ENCODE data around the gene MOV10L1.
"Not testable (repeated sequence)": the region's sequence is repeated elsewhere in the genome, so short reads cannot be mapped to it uniquely, and the experiment has no call there.

MOV10L1 gene

GRCh38 chr22:50081426-50082196, 8.2 kb upstream of the MOV10L1 start:
- no peak for DNase-seq

- no peak for DNase-seq
Observed at GRCh38 chr22:50082197-50082715, 7.5 kb upstream of the MOV10L1 start.

GRCh38 chr22:50082961-50083461, 6.8 kb upstream of the MOV10L1 start:
- no peak for DNase-seq

- DNase-seq: no peak
Observed at GRCh38 chr22:50083462-50084079, 6.2 kb upstream of the MOV10L1 start.

- no peak for DNase-seq
Observed at GRCh38 chr22:50084080-50084477, 5.7 kb upstream of the MOV10L1 start.

GRCh38 chr22:50084614-50085021, 5.2 kb upstream of the MOV10L1 start:
- DNase-seq: no peak

GRCh38 chr22:50085211-50085972, 4.4 kb upstream of the MOV10L1 start, which contains the start of gene MLC1:
Gene MLC1 (minus strand): TSS chr22:50085426. CDS start chr22:50084902, 524 bp downstream.
- DNase-seq: peak; percentile 17

GRCh38 chr22:50086526-50086925, 3.3 kb upstream of the MOV10L1 start:
- no peak for DNase-seq

GRCh38 chr22:50086975-50087374, 2.8 kb upstream of the MOV10L1 start:
- not testable (repeated sequence) for DNase-seq

GRCh38 chr22:50087646-50088045, 2.2 kb upstream of the MOV10L1 start:
- no peak for DNase-seq

- no peak for DNase-seq
Observed at GRCh38 chr22:50088096-50088495, 1.7 kb upstream of the MOV10L1 start.

GRCh38 chr22:50089231-50089630, 575 bp upstream of the MOV10L1 start:
- DNase-seq: no peak

GRCh38 chr22:50090412-50090714, 557 bp downstream of the MOV10L1 start:
- DNase-seq: no peak

- no peak for DNase-seq
Observed at GRCh38 chr22:50091092-50091768, 1.4 kb downstream of the MOV10L1 start.

GRCh38 chr22:50092342-50092741, 2.5 kb downstream of the MOV10L1 start:
- DNase-seq: no peak

GRCh38 chr22:50098052-50098451, 8.2 kb downstream of the MOV10L1 start:
- DNase-seq: no peak

- no peak for DNase-seq
Observed at GRCh38 chr22:50101870-50102565, 12.2 kb downstream of the MOV10L1 start.

GRCh38 chr22:50102946-50103345, 13.1 kb downstream of the MOV10L1 start:
- DNase-seq: no peak

GRCh38 chr22:50104141-50104544, 14.3 kb downstream of the MOV10L1 start:
- no peak for DNase-seq

- DNase-seq: peak; percentile 22
Observed at GRCh38 chr22:50105208-50106100, 15.6 kb downstream of the MOV10L1 start.

- DNase-seq: no peak
Observed at GRCh38 chr22:50107529-50107928, 17.7 kb downstream of the MOV10L1 start.
